Measurements from ENCODE around the gene MBD3.

DNA sequence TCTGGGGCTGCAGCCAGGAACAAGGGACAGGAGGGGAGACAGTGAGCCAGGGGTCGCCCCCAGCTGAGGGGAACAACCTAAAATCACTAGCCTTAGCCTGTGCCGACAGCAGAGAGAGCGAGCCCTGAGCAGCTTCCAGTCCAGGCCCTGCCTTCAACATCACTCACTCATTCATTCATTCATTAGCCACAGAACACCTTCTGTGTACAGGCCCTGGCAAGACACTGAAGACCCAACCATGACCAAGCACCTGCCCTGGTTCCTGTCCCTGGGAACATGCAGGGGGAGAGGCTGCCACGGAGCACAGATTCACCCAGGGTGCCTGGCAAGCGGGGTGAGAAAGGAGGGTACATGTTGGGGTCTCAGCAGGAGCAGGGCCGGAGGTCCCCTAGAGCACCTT is 29.4 kb downstream of the MBD3 start:
- TF ChIP-seq, protein P1, sequence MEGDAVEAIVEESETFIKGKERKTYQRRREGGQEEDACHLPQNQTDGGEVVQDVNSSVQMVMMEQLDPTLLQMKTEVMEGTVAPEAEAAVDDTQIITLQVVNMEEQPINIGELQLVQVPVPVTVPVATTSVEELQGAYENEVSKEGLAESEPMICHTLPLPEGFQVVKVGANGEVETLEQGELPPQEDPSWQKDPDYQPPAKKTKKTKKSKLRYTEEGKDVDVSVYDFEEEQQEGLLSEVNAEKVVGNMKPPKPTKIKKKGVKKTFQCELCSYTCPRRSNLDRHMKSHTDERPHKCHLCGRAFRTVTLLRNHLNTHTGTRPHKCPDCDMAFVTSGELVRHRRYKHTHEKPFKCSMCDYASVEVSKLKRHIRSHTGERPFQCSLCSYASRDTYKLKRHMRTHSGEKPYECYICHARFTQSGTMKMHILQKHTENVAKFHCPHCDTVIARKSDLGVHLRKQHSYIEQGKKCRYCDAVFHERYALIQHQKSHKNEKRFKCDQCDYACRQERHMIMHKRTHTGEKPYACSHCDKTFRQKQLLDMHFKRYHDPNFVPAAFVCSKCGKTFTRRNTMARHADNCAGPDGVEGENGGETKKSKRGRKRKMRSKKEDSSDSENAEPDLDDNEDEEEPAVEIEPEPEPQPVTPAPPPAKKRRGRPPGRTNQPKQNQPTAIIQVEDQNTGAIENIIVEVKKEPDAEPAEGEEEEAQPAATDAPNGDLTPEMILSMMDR (IDR thresholded peaks at IDR 0.05), result no peak
- TF ChIP-seq POLR2A (IDR thresholded peaks at IDR 0.05) (no peak), EP300 (IDR thresholded peaks at IDR 0.05) (no peak)
